NCI-H446 treated with DMSO at 0.1 percent for 48 hours (cell line): ENCODE data around the gene PDP2.

ENCODE experiments used
- DNase-seq: peaks from one replicate; lab custom pipeline; 2025; lab: John Stamatoyannopoulos, UW

Gene PDP2

DNA sequence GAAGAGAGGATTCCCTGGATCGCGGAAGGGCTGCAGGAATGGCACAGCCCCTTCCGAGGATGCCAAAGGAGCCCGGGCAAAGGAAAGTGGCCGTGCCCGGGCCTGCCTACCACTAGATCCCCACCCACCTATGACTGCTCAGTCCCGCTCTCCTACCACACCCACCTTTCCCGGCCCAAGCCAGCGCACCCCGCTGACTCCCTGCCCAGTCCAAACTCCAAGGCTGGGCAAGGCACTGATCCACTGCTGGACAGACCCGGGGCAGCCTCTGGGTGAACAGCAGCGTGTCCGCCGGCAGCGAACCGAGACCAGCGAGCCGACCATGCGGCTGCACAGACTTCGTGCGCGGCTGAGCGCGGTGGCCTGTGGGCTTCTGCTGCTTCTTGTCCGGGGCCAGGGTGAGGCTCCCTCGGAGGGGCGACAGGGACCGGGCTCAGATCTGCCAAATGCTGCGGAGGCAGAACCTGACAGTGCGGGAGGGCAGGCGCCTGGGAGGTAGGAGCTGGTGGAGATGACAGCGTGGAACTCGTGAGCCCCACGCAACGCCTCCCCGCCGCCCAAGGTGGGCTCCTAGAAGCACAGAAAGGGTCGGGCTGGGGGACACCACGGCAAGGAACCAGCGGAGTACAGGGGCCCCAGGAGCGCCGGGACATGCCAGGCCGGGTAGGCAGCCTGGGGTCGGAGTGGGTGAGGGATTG, 55.1 kb downstream of the PDP2 start, which contains the start of gene CES2:
CES2 (plus strand) TSS at position 203 of the 698 bp plus-strand sequence; CDS start at position 323, 120 bp downstream.
- DNase-seq, result no peak

DNA sequence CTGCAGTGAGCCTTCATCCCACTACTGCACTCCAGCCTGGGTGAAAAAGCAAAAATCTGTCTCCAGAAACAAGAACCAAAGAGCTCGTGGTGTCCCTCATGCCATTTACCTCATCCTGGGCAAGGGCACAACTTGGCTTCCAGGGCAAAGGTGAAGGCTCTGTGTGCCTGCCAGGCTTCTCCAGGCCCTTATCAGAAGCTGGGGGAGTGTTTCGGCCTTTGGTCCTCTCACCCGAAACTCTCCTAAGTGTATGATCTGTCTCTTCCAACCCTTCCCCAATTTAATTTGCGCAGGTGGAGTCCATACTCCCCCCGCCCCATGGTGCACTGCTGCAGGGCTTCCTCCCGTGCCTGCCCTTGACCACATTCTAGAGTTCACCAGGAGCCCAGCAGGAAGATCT, 56.1 kb downstream of the PDP2 start:
- DNase-seq, result no peak

DNA sequence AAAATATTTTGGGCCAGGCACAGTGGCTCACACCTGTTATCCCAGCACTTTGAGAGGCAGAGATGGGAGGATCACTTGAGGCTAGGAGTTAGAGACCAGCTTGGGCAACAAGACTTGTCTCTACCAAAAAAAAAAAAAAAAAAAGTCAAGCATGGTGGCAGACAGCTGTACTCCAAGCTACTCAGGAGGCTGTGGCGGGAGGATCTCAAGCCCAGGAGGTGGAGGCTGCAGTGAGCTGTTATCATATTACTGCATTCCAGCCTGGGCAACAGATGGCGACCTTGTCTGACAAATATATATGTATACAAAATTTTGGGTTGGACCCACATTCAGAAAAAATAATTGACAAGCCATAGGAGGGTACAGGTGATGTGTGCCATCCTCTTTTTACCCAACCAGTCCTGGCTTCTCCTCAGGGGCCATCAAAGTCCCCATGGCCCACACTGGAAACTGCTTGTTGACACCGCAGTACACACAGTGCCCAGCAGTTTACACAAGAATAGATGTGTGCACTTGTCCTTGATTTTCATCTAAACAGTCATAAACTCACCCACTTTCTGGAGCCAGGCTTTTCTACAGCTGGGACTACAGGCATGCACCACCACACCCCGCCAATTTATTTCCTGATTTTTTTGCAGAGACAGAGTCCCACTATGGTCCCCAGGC, 56.7 kb downstream of the PDP2 start:
- no peak for DNase-seq

DNA sequence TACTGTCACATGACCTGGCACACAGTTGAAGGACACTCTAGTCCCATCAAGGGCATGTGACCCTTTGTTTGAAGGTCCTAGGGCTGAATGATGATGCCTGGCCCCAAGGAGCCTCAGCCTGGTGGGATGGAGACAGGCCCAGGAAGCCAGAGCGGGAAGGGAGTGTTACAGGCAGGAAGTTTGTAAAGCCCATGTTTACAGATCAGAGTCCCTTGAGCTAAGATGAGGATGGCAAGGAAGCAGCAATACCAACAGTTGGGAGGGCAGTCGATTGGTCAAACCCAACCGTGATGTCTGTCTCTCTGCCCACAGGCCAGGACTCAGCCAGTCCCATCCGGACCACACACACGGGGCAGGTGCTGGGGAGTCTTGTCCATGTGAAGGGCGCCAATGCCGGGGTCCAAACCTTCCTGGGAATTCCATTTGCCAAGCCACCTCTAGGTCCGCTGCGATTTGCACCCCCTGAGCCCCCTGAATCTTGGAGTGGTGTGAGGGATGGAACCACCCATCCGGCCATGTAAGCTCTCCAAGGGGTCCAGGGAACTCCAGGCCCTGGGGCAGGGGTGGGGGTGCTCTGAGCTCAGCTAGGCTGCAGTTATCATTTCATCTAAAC, 57.5 kb downstream of the PDP2 start:
- no peak for DNase-seq

DNA sequence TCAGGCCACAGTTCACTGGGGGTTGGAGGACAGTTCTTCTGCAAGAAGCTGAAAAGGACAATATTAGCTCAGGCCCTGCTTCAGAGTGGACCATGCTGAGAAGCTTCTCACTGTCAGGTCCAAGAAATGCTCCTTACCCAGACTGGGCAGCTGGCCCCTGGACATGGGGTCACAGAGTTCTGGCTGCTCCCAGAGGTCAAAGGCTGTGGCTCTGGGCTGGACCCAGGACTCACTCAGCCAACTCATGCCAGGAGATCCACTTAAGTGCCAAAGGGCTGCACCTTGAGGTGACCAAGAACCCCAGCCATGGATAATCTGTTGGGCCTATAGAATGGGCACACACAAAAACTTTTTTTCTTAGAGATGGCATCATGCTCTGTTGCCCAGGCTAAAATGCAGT, 59.1 kb downstream of the PDP2 start:
- no peak for DNase-seq

DNA sequence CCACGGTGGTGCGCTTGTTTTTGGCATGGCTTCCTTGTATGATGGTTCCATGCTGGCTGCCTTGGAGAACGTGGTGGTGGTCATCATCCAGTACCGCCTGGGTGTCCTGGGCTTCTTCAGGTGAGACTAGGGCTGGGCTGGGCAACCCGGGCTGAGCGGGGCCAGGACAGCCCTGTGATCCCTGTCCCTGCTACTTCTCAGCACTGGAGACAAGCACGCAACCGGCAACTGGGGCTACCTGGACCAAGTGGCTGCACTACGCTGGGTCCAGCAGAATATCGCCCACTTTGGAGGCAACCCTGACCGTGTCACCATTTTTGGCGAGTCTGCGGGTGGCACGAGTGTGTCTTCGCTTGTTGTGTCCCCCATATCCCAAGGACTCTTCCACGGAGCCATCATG, 59.9 kb downstream of the PDP2 start:
- DNase-seq, result no peak
